Gastroesophageal sphincter (tissue), 3 donors: Measurements from ENCODE around the gene PXK.

Source experiments
- EP300 ChIP-seq: sonication (generic); formaldehyde crosslinking; IDR thresholded peaks from one replicate; pipeline ENCODE4 v1.6.1; 2017; ENCODE audit warnings: antibody characterized with exemption, mild to moderate bottlenecking
- POLR2A ChIP-seq, 2 donors: fragments of 450-650 bp; IDR thresholded peaks; one replicate each; pipeline ENCODE4 v1.6.1; 2017; ENCODE audit warnings: antibody characterized with exemption in 2 of 2, mild to moderate bottlenecking in 2 of 2, moderate library complexity in 1 of 2
- POLR2AphosphoS5 ChIP-seq: sonication (generic); formaldehyde crosslinking; IDR thresholded peaks from one replicate; pipeline ENCODE4 v1.6.1; 2017; ENCODE audit warnings: antibody characterized with exemption
- TF ChIP-seq, protein P1 (sequence below), 4 experiments: fragments of 200-600 bp in 2 of 4; fragments of 450-650 bp in 2 of 4; sonication (generic) in 1 of 4; IDR thresholded peaks; one replicate each; pipeline ENCODE4 v1.5.1; 2017 to 2019; ENCODE audit warnings: antibody characterized with exemption in 4 of 4, mild to moderate bottlenecking in 2 of 4, moderate library complexity in 2 of 4

DNA sequence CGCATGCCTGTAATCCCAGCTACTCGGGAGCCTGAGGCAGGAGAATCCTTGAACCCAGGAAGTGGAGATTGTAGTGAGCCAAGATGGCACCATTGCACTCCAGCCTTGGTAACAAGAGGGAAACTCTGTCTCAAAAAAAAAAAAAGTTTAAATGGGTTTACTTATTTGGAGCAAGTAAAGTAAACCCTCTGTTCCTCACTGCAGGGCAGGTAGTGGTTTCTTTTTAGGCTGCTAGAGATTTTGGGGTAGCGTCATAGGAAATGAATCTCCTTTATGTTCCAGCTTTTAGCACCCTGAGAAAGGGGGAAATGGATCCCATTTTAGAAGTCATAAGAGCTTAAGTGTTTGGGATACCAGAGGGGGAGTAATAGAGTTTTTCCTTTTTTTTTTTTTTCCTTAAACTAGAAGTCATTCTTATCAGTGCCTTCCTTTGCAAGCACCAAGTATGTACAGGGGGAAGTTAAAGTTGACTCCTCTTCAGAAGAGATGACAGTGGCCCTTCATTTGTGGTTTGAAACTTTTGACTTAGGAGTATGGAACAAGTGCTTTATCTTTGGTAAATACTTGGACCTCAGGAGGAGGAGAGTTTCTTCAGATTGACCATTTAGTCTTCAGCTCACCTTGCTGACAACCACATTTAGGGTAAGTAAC lies 8.0 kb downstream of the PXK start:
- no peak for TF ChIP-seq POLR2A (IDR thresholded peaks at IDR 0.05)
- TF ChIP-seq, protein P1, sequence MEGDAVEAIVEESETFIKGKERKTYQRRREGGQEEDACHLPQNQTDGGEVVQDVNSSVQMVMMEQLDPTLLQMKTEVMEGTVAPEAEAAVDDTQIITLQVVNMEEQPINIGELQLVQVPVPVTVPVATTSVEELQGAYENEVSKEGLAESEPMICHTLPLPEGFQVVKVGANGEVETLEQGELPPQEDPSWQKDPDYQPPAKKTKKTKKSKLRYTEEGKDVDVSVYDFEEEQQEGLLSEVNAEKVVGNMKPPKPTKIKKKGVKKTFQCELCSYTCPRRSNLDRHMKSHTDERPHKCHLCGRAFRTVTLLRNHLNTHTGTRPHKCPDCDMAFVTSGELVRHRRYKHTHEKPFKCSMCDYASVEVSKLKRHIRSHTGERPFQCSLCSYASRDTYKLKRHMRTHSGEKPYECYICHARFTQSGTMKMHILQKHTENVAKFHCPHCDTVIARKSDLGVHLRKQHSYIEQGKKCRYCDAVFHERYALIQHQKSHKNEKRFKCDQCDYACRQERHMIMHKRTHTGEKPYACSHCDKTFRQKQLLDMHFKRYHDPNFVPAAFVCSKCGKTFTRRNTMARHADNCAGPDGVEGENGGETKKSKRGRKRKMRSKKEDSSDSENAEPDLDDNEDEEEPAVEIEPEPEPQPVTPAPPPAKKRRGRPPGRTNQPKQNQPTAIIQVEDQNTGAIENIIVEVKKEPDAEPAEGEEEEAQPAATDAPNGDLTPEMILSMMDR (IDR thresholded peaks at IDR 0.05), result no peak
- no peak for TF ChIP-seq POLR2AphosphoS5
- TF ChIP-seq EP300, result no peak
